D721Med (cell line): ENCODE data around the gene ST6GALNAC2.

Source experiments
- DNase-seq: peaks from one replicate; pipeline ENCODE4 v3.0.0; 2011; ENCODE audit warnings: low spot score; ENCODE audit not compliant: insufficient read length
- FAIRE-seq: peaks from 2 replicates; lab custom pipeline; 2011; peaks lifted over from hg19 to GRCh38; lab: Jason Lieb, UNC
- TF ChIP-seq, protein P1 (sequence below): IDR thresholded peaks from 2 replicates; pipeline ENCODE4 v1.5.1; 2012; ENCODE audit warnings: mild to moderate bottlenecking, control low read depth; ENCODE audit not compliant: insufficient read depth; ENCODE audit errors: missing control alignments

ST6GALNAC2 gene

GRCh38 chr17:76519048-76519966 is 66.4 kb downstream of the ST6GALNAC2 start:
- TF ChIP-seq, protein P1, sequence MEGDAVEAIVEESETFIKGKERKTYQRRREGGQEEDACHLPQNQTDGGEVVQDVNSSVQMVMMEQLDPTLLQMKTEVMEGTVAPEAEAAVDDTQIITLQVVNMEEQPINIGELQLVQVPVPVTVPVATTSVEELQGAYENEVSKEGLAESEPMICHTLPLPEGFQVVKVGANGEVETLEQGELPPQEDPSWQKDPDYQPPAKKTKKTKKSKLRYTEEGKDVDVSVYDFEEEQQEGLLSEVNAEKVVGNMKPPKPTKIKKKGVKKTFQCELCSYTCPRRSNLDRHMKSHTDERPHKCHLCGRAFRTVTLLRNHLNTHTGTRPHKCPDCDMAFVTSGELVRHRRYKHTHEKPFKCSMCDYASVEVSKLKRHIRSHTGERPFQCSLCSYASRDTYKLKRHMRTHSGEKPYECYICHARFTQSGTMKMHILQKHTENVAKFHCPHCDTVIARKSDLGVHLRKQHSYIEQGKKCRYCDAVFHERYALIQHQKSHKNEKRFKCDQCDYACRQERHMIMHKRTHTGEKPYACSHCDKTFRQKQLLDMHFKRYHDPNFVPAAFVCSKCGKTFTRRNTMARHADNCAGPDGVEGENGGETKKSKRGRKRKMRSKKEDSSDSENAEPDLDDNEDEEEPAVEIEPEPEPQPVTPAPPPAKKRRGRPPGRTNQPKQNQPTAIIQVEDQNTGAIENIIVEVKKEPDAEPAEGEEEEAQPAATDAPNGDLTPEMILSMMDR: no peak
- DNase-seq (no peak), FAIRE-seq (no peak)

DNA sequence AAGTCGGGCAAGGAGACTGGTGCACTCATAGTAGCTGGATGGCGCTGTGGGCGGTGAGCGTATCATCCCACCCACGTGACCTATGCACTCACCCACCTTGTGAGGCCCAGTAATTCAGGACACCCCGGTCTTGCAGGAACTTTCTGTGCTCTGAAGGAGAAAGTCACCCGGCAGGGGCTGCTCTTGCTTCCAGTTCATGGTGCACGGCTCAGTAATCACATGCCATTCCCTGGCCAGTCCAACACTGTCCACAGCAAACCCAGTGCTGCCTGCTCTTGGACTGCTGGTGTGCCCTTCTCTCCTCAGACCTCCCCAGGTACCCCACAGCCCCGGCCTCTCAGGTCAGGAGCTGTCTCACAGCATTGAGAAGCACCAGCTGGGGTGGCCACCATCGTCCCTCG is 68.0 kb downstream of the ST6GALNAC2 start:
- DNase-seq (no peak), FAIRE-seq (no peak)
- TF ChIP-seq, protein P1: no peak
